CD14-positive monocyte (primary cell): ENCODE results near the gene HEPACAM. TPM values are rescaled to one million over a fixed set of nuclear protein-coding genes. Genes with fewer than 3 reads are reported as not detected.

Experiments used
- DNase-seq, 3 donors: peaks; one replicate each; pipeline ENCODE4 v3.0.0-alpha.2; 2011 to 2022
- H2AFZ ChIP-seq: 2 replicates; pipeline ENCODE4 v1.6.0; 2012; ENCODE audit warnings: mild to moderate bottlenecking, low read depth, low read length, inconsistent platforms; ENCODE audit not compliant: insufficient read depth, poor library complexity, severe bottlenecking
- H3K27ac ChIP-seq, 2 donors: 1 replicate in 1 of 2; 2 replicates in 1 of 2; pipeline ENCODE4 v1.5.1; 2012 to 2013; ENCODE audit warnings: low read length in 2 of 2, control low read depth in 1 of 2, inconsistent platforms in 1 of 2, low read depth in 1 of 2, mild to moderate bottlenecking in 1 of 2
- H3K27me3 ChIP-seq, 2 donors: one replicate each; pipeline versions ENCODE4 v1.6.0 to v1.6.1; 2011 to 2013; ENCODE audit warnings: low read length in 2 of 2; ENCODE audit not compliant: control insufficient read depth in 2 of 2, insufficient read depth in 2 of 2
- H3K36me3 ChIP-seq, 2 donors: replicated peaks in 1 of 2; 1 replicate in 1 of 2; 2 replicates in 1 of 2; pipeline versions ENCODE4 v1.5.1 to v1.6.1; 2012 to 2013; ENCODE audit warnings: low read length in 2 of 2, control low read depth in 1 of 2, inconsistent platforms in 1 of 2, mild to moderate bottlenecking in 1 of 2; ENCODE audit not compliant: insufficient read depth in 2 of 2, control insufficient read depth in 1 of 2
- H3K4me1 ChIP-seq, 2 donors: 1 replicate in 1 of 2; 2 replicates in 1 of 2; pipeline versions ENCODE4 v1.5.1 to v1.6.1; 2012 to 2013; ENCODE audit warnings: low read length in 2 of 2, control low read depth in 1 of 2, inconsistent platforms in 1 of 2, mild to moderate bottlenecking in 1 of 2, moderate library complexity in 1 of 2; ENCODE audit not compliant: insufficient read depth in 2 of 2, control insufficient read depth in 1 of 2
- H3K4me2 ChIP-seq: replicated peaks from 2 replicates; pipeline ENCODE3; 2012; ENCODE audit warnings: low read length, moderate library complexity, mild to moderate bottlenecking; ENCODE audit not compliant: poor library complexity, severe bottlenecking; ENCODE audit errors: extremely low read depth
- H3K4me3 ChIP-seq, 3 experiments: fragments of 200-600 bp in 1 of 3; sonication (generic) in 1 of 3; replicated peaks in 1 of 3; 1 replicate in 2 of 3; 2 replicates in 1 of 3; pipeline ENCODE4 v1.5.1; 2011 to 2013; ENCODE audit warnings: low read length in 3 of 3, mild to moderate bottlenecking in 3 of 3, control low read depth in 2 of 3, low read depth in 2 of 3, inconsistent platforms in 1 of 3, moderate library complexity in 1 of 3
- H3K79me2 ChIP-seq: 2 replicates; pipeline ENCODE4 v1.6.0; 2012; ENCODE audit warnings: mild to moderate bottlenecking, control low read depth, inconsistent platforms, low read length, moderate library complexity; ENCODE audit not compliant: insufficient read depth
- H3K9ac ChIP-seq: 2 replicates; pipeline ENCODE4 v1.6.0; 2017; ENCODE audit warnings: low read length, mild to moderate bottlenecking; ENCODE audit not compliant: insufficient read depth, poor library complexity, severe bottlenecking
- H3K9me3 ChIP-seq, 2 donors: replicated peaks in 1 of 2; 1 replicate in 1 of 2; 2 replicates in 1 of 2; pipeline versions ENCODE4 v1.5.1 to v1.6.1; 2012 to 2013; ENCODE audit warnings: low read length in 2 of 2, control low read depth in 1 of 2; ENCODE audit not compliant: control insufficient read depth in 1 of 2, insufficient read depth in 1 of 2
- H4K20me1 ChIP-seq: 2 replicates; pipeline ENCODE4 v1.6.0; 2012; ENCODE audit warnings: mild to moderate bottlenecking, low read length, control low read depth, moderate library complexity; ENCODE audit not compliant: insufficient read depth
- H3K27ac Mint-ChIP-seq, 7 donors: one replicate each; pipeline ENCODE4 v1.8.0; 2020; ENCODE audit warnings: mild to moderate bottlenecking in 7 of 7, mixed read lengths in 7 of 7, moderate library complexity in 6 of 7, inconsistent platforms in 2 of 7
- H3K27me3 Mint-ChIP-seq, 3 donors: one replicate each; pipeline ENCODE4 v1.8.0; 2021 to 2022; ENCODE audit warnings: low read depth in 3 of 3, mild to moderate bottlenecking in 3 of 3, mixed read lengths in 3 of 3, moderate library complexity in 3 of 3, inconsistent platforms in 1 of 3
- H3K36me3 Mint-ChIP-seq, 2 donors: one replicate each; pipeline ENCODE4 v1.8.0; 2020; ENCODE audit warnings: mixed read lengths in 2 of 2, inconsistent platforms in 1 of 2, mild to moderate bottlenecking in 1 of 2
- H3K4me1 Mint-ChIP-seq: one replicate; pipeline ENCODE4 v1.8.0; 2020; ENCODE audit warnings: mild to moderate bottlenecking, mixed read lengths
- H3K4me3 Mint-ChIP-seq, 2 donors: one replicate each; pipeline ENCODE4 v1.8.0; 2020; ENCODE audit warnings: mild to moderate bottlenecking in 2 of 2, mixed read lengths in 2 of 2, moderate library complexity in 1 of 2
- H3K9me3 Mint-ChIP-seq, 7 donors: one replicate each; pipeline ENCODE4 v1.8.0; 2020 to 2022; ENCODE audit warnings: mixed read lengths in 7 of 7, mild to moderate bottlenecking in 6 of 7, moderate library complexity in 6 of 7, inconsistent platforms in 2 of 7
- CTCF ChIP-seq: fragments of 200-600 bp; IDR thresholded peaks from one replicate; pipeline ENCODE4 v1.8.0; 2022; ENCODE audit warnings: antibody characterized with exemption, mild to moderate bottlenecking
- WGBS: methylation state at CpG from one replicate; pipeline ENCODE4 v1.1.5; 2013; ENCODE audit warnings: missing lambda C conversion rate; ENCODE audit not compliant: insufficient coverage; 5-methylcytosine and 5-hydroxymethylcytosine counted together
- intact Hi-C, 2 donors: fragments of 100-400 bp; cut with micrococcal nuclease; formaldehyde crosslinking; loops; one replicate each; pipeline versions ENCODE4 v1.15.0 to v1.15.1; 2023
- polyA plus RNA-seq, 3 donors: library from polyadenylated mRNA; depleted of rRNA in 1 of 3; unstranded in 2 of 3; stranded (reverse) in 1 of 3; fragments of 300-500 nt in 2 of 3; fragments of >200 nt in 1 of 3; fragmentation: Illumina TruSeq in 2 of 3; gene quantifications; 1 replicate in 2 of 3; 2 replicates in 1 of 3; pipeline ENCODE4 v1.2.3, GENCODE V29; 2012 to 2021

HEPACAM gene
- polyA plus RNA-seq, 3 donors = not detected

- peak overlapping the region; percentile 88 to 91 (median 90) for H3K4me3 ChIP-seq
- H3K9me3 Mint-ChIP-seq = peaks cover 0 to 3% (median 0%) of the 10 kb centered on the region in 7 donors
- peaks cover 0 to 2% (median 0%) of the 10 kb centered on the region in 3 donors for H3K27me3 Mint-ChIP-seq
- H3K36me3 ChIP-seq = no peaks in the 10 kb centered on the region
- no peak for TF ChIP-seq CTCF
- WGBS = 32% methylated on average over 3 of the region's 6 CpGs
- H3K79me2 ChIP-seq = peaks cover 6% of the 10 kb centered on the region
- H2AFZ ChIP-seq = peak overlapping the region; percentile 98
- no peaks in the 10 kb centered on the region for H3K4me1 Mint-ChIP-seq
- peak overlapping the region; percentile 71 for H3K9ac ChIP-seq
- H3K27ac ChIP-seq = peak overlapping the region in 1 of 2 donors; percentile 85
- DNase-seq = no peak
- H3K9me3 ChIP-seq = no peaks in the 10 kb centered on the region
- no peak overlapping the region for H3K4me3 Mint-ChIP-seq
- intact Hi-C loops = loop anchor here in 1 of 2 donors (10.0 kb wide), 1 partner anchor 110 kb away; the partner anchor contains the start of gene SLC37A2
- H4K20me1 ChIP-seq = no peaks in the 10 kb centered on the region
- H3K36me3 Mint-ChIP-seq = peaks cover 0 to 2% of the 10 kb centered on the region in 2 donors
- no peak overlapping the region for H3K27ac Mint-ChIP-seq
- H3K4me2 ChIP-seq = peak overlapping the region; percentile 80
- H3K27me3 ChIP-seq = peaks cover 3 to 7% of the 10 kb centered on the region in 2 donors
- peaks cover 11 to 18% of the 10 kb centered on the region in 2 donors for H3K4me1 ChIP-seq
Measured at GRCh38 chr11:124954590-124954955, 18.7 kb upstream of the HEPACAM start.

GRCh38 chr11:124953753-124954589 lies 18.1 kb upstream of the HEPACAM start, which contains the start of gene CCDC15:
CCDC15 (plus strand) TSS chr11:124954202; CDS start chr11:124954733, 531 bp downstream.
- WGBS = under 1% methylated on average over 52 of the region's 54 CpGs
- peak within 1 kb of the TSS; percentile 98 for H2AFZ ChIP-seq
- peak within 1 kb of the TSS; percentile 71 for H3K9ac ChIP-seq
- Mint-ChIP-seq H3K36me3 (peaks cover 0 to 2% of the 10 kb centered on the region in 2 donors), H3K27me3 (peaks cover 0 to 4% (median 2%) of the 10 kb centered on the region in 3 donors), H3K4me3 (no peak within 1 kb of the TSS), H3K27ac (no peak within 1 kb of the TSS), H3K4me1 (no peaks in the 10 kb centered on the region), H3K9me3 (peaks cover 0 to 5% (median 2%) of the 10 kb centered on the region in 7 donors)
- H3K4me2 ChIP-seq = peak within 1 kb of the TSS; percentile 80
- no peaks in the 10 kb centered on the region for H3K9me3 ChIP-seq
- H3K36me3 ChIP-seq = no peaks in the 10 kb centered on the region
- H3K4me1 ChIP-seq = peaks cover 11 to 18% of the 10 kb centered on the region in 2 donors
- H3K79me2 ChIP-seq = peaks cover 6% of the 10 kb centered on the region
- no peak for TF ChIP-seq CTCF
- peaks cover 3 to 7% of the 10 kb centered on the region in 2 donors for H3K27me3 ChIP-seq
- DNase-seq = peak; percentile 90 to 92 (median 92)
- H4K20me1 ChIP-seq = no peaks in the 10 kb centered on the region
- H3K27ac ChIP-seq = peak within 1 kb of the TSS; percentile 46 to 85
- intact Hi-C loops = loop anchor here in 1 of 2 donors (10.0 kb wide), 1 partner anchor 111 kb away; the partner anchor contains the start of gene SLC37A2
- H3K4me3 ChIP-seq = peak within 1 kb of the TSS; percentile 88 to 91 (median 90)
